GM12875 (cell line): ENCODE results near the gene AFAP1.

ENCODE experiments used
- H3K4me3 ChIP-seq: one replicate; pipeline ENCODE4 v1.5.1; 2011; ENCODE audit warnings: low read depth, low read length, control low read depth
- TF ChIP-seq, protein P1 (sequence below): IDR thresholded peaks from 2 replicates; pipeline ENCODE4 v1.5.1; 2011; ENCODE audit warnings: low read depth, mild to moderate bottlenecking, control low read depth, inconsistent platforms, low read length, moderate library complexity, borderline replicate concordance; ENCODE audit not compliant: insufficient read depth

Gene AFAP1

DNA sequence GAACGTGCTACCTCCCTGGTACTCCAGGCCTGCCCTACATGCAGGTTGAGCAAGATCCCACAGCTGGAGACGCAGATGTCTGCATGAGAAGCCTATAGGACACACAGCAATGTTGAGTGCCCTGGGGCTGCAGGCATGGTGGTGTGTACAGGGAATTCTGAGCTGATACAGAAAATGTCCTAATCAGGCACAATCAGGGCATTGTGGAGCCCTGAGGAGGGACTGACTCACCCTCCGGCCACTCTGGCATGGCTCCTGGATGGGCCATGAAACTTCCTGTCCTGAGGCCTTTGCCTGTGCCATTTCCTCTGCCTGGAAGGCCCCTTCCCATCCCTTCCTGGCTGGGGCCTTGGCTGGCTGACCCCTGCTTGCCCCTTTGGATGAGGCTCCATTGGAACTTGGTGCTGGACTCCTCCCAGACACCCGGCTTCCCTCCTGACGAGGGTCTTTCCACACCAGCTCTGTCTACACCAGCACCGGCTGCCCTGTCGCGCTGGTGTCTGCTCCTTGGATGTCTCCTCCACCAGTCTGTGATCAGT is 16.7 kb upstream of the AFAP1 start:
- no peak overlapping the region for H3K4me3 ChIP-seq

DNA sequence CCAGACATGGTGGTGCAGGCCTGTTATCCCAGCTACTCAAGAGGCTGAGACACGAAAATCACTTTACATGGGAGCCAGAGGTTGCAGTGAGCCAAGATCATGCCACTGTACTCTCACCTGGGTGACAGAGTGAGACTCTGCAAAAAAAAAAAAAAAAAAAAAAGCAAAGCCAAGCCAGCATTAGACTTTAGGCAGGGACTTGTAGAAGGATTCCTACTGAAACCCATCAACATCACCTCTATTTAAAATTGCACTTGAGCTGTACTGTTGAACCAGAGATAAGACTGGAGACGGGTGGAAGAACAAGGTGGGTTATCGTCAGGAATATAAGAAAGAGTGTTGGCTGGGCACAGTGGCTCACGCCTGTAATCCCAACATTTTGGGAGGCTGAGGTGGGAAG is 15.7 kb upstream of the AFAP1 start:
- TF ChIP-seq, protein P1, sequence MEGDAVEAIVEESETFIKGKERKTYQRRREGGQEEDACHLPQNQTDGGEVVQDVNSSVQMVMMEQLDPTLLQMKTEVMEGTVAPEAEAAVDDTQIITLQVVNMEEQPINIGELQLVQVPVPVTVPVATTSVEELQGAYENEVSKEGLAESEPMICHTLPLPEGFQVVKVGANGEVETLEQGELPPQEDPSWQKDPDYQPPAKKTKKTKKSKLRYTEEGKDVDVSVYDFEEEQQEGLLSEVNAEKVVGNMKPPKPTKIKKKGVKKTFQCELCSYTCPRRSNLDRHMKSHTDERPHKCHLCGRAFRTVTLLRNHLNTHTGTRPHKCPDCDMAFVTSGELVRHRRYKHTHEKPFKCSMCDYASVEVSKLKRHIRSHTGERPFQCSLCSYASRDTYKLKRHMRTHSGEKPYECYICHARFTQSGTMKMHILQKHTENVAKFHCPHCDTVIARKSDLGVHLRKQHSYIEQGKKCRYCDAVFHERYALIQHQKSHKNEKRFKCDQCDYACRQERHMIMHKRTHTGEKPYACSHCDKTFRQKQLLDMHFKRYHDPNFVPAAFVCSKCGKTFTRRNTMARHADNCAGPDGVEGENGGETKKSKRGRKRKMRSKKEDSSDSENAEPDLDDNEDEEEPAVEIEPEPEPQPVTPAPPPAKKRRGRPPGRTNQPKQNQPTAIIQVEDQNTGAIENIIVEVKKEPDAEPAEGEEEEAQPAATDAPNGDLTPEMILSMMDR, result no peak
- H3K4me3 ChIP-seq, result no peak overlapping the region

More for the DNA sequence above, 16.7 kb upstream of the AFAP1 start:
- TF ChIP-seq, protein P1, result no peak

GRCh38 chr4:7952615-7953014 is 13.0 kb upstream of the AFAP1 start:
- no peak overlapping the region for H3K4me3 ChIP-seq
- TF ChIP-seq, protein P1, result no peak

GRCh38 chr4:7950301-7951092 is 10.8 kb upstream of the AFAP1 start:
- TF ChIP-seq, protein P1, result no peak
- no peak overlapping the region for H3K4me3 ChIP-seq

GRCh38 chr4:7949759-7950158 is 10.1 kb upstream of the AFAP1 start:
- no peak overlapping the region for H3K4me3 ChIP-seq
- TF ChIP-seq, protein P1, result no peak

DNA sequence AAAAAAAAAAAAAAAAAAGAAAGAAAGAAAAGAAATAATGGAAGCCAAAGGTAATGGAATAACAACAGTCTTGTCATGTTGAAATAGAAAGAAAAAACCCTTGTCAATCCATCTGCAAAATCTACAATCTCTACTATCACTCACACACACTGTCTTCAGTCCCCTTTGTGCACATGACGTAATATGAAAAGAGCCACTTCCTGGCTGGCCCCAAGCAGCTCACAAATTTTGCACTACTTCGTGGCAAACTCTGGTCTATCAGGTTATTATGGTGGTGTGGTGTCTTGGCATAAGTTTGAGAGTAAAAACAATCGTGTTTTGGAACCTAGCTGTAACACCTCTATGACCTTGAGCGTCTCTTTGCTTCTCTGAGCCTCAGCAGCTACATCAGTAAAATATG is 8.3 kb upstream of the AFAP1 start:
- TF ChIP-seq, protein P1, result no peak
- no peak overlapping the region for H3K4me3 ChIP-seq
